DND-41 (cell line): ENCODE measurements around the gene GRK7.

ENCODE experiments used
- EZH2 ChIP-seq: IDR thresholded peaks from 3 replicates; pipeline ENCODE4 v1.6.1; 2012; ENCODE audit warnings: borderline replicate concordance, low read depth, mild to moderate bottlenecking, moderate library complexity, low read length, inconsistent platforms; ENCODE audit not compliant: severe bottlenecking
- TF ChIP-seq, protein P1 (sequence below): IDR thresholded peaks from 2 replicates; pipeline ENCODE4 v1.5.1; 2012; ENCODE audit warnings: borderline replicate concordance, low read length, moderate library complexity, mild to moderate bottlenecking; ENCODE audit not compliant: poor library complexity, severe bottlenecking; ENCODE audit errors: extremely low read depth

DNA sequence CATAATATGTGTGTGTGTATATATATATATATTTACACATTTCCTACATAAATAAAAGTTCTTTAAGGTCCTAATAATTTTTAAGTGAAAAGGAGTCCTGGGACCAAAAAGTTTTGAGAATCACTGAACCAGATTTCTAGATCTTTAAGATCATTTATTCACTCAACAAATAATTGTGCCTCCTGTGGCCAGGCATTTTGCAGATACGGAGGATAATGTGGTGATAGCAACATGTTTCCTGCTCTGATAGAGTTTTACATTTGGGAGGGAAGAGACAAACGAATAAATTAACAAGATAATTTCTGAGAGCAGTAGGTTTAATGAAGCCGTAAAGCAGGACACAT lies 25.6 kb upstream of the GRK7 start:
- TF ChIP-seq, protein P1, sequence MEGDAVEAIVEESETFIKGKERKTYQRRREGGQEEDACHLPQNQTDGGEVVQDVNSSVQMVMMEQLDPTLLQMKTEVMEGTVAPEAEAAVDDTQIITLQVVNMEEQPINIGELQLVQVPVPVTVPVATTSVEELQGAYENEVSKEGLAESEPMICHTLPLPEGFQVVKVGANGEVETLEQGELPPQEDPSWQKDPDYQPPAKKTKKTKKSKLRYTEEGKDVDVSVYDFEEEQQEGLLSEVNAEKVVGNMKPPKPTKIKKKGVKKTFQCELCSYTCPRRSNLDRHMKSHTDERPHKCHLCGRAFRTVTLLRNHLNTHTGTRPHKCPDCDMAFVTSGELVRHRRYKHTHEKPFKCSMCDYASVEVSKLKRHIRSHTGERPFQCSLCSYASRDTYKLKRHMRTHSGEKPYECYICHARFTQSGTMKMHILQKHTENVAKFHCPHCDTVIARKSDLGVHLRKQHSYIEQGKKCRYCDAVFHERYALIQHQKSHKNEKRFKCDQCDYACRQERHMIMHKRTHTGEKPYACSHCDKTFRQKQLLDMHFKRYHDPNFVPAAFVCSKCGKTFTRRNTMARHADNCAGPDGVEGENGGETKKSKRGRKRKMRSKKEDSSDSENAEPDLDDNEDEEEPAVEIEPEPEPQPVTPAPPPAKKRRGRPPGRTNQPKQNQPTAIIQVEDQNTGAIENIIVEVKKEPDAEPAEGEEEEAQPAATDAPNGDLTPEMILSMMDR = no peak
- TF ChIP-seq EZH2 = no peak
